Measurements from ENCODE around the gene PGAP3. TPM values are rescaled to one million over a fixed set of nuclear protein-coding genes. Genes with fewer than 3 reads are reported as not detected.

Gene PGAP3
- total and polyA plus RNA-seq, 2 of the 4 experiments (the other 2 are of a cell fraction), result 4.3 to 9.8 TPM

GRCh38 chr17:39671651-39672521, 16.0 kb downstream of the PGAP3 start:
- no peak overlapping the region; the same call in 1 of the 2 replicates for H2AK5ac ChIP-seq (ENCODE audit: low read depth, low read length)
- H2BK120ac ChIP-seq (ENCODE audit: low read depth, low read length), result no peak overlapping the region
- H3K4me3 ChIP-seq (ENCODE audit: insufficient read depth, low read depth, low read length), result no peak overlapping the region
- dilution Hi-C loops (cut with HindIII; ENCODE audit: low sequenced_read_pairs, unreplicated experiment) (no loop called here), intact Hi-C loops (cut with micrococcal nuclease) (loop anchor here (1.0 kb wide), 1 partner anchor 50 kb away; no protein-coding TSS in a partner anchor), in situ Hi-C loops (cut with MboI; ENCODE audit: low sequenced_read_pairs) (no loop called here)
- WGBS, 2 experiments (ENCODE audit: extremely low coverage in 2 of 2, insufficient read length in 1 of 2), result 43% methylated on average over 5 of the region's 19 CpGs; no CpG with 5 or more reads in 1 of the 2 experiments
- H3K79me1 ChIP-seq (ENCODE audit: low read depth in 1 of 2, low read length in 2 of 2), result no peaks in the 10 kb centered on the region
- H3K14ac ChIP-seq (replicated peaks; ENCODE audit: low read depth, low read length), result no peak overlapping the region; the same call in 1 of the 2 replicates
- H3K18ac ChIP-seq (ENCODE audit: low read depth, low read length), result no peak overlapping the region
- no peak overlapping the region for H4K8ac ChIP-seq (ENCODE audit: low read depth in 2 of 2, low read length in 2 of 2)
- CTCF ChIA-PET, result interaction anchor here (0.8 to 2.8 kb wide), 5 partner anchors 15 to 124 kb away, joined by 3 to 11 read pairs (median 3); partner anchors contain the start of gene PGAP3
- H2BK15ac ChIP-seq (ENCODE audit: low read depth, low read length), result no peak overlapping the region
- H4K91ac ChIP-seq (ENCODE audit: insufficient read depth, low read depth, low read length), result no peak overlapping the region
- H3K27me3 ChIP-seq (ENCODE audit: control insufficient read depth, insufficient read depth, low read length), result peaks cover 39% of the 10 kb centered on the region
- H3K9ac ChIP-seq (ENCODE audit: low read depth, low read length), result no peak overlapping the region
- BruUV-seq (replicated peaks), result no TSS peak
- H3K23ac ChIP-seq (ENCODE audit: low read depth, low read length), result no peak overlapping the region
- no peak overlapping the region for H4K5ac ChIP-seq (ENCODE audit: low read depth, low read length)
- H3K9me3 ChIP-seq (ENCODE audit: control insufficient read depth, insufficient read depth, low read length), result no peaks in the 10 kb centered on the region
- no peaks in the 10 kb centered on the region for H4K20me1 ChIP-seq (ENCODE audit: insufficient read depth, low read length)
- ATAC-seq (ENCODE audit: low read depth) (peak; percentile 60), DNase-seq (peak; percentile 27)
- no peak overlapping the region for H3K4ac ChIP-seq (ENCODE audit: low read depth, low read length)
- POLR2A ChIA-PET (ENCODE audit: unreplicated experiment), result no interaction called here
- peak overlapping the region; percentile 56 for H2AFZ ChIP-seq (replicated peaks; ENCODE audit: low read length, poor library complexity)
- H3K56ac ChIP-seq (ENCODE audit: extremely low read depth, insufficient read depth, low read length), result no peak overlapping the region
- peak overlapping the region; percentile 28 for H2AK9ac ChIP-seq (replicated peaks; ENCODE audit: low read depth, low read length, poor library complexity)
- peaks cover 2% of the 10 kb centered on the region; the same call in 1 of the 2 replicates for H3K36me3 ChIP-seq (ENCODE audit: control insufficient read depth, insufficient read depth, low read length)
- H3K9me1 ChIP-seq (ENCODE audit: insufficient read depth, low read length), result no peaks in the 10 kb centered on the region
- H2BK20ac ChIP-seq (ENCODE audit: low read depth, low read length), result no peak overlapping the region
- H3K27ac ChIP-seq (ENCODE audit: insufficient read depth, low read length), result no peak overlapping the region
- no peak overlapping the region for H2BK5ac ChIP-seq (ENCODE audit: low read depth, low read length, poor library complexity, severe bottlenecking)
- H3K4me1 ChIP-seq (ENCODE audit: control insufficient read depth, insufficient read depth, low read length), result peaks cover 3% of the 10 kb centered on the region; the same call in 1 of the 2 replicates
- H3K4me2 ChIP-seq (ENCODE audit: low read depth, low read length), result no peak overlapping the region
- TF ChIP-seq RFX5 (IDR thresholded peaks at IDR 0.05; ENCODE audit: low read depth, low read length), result no peak
- TF ChIP-seq BHLHE40 (IDR thresholded peaks at IDR 0.05; ENCODE audit: low read depth, low read length), result no peak
- TF ChIP-seq NFE2L2 (IDR thresholded peaks at IDR 0.05; ENCODE audit: low read depth, low read length), result no peak
- TF ChIP-seq RCOR1 (IDR thresholded peaks at IDR 0.05; ENCODE audit: insufficient replicate concordance, low read length), result no peak
- TF ChIP-seq MXI1 (IDR thresholded peaks at IDR 0.05; ENCODE audit: borderline replicate concordance, low read depth, low read length), result no peak
- TF ChIP-seq FOS (IDR thresholded peaks at IDR 0.05; ENCODE audit: low read depth, low read length), result no peak
- TF ChIP-seq CTCF (conservative IDR thresholded peaks at IDR 0.05; ENCODE audit: low read depth, low read length), result peak; percentile 66
- TF ChIP-seq MAZ (IDR thresholded peaks at IDR 0.05; ENCODE audit: borderline replicate concordance, low read depth, low read length), result peak; percentile 31; the same call in 1 of the 2 replicates
- TF ChIP-seq CHD1 (IDR thresholded peaks at IDR 0.05; ENCODE audit: low read depth, low read length), result no peak
- TF ChIP-seq POLR2A (IDR thresholded peaks at IDR 0.05; ENCODE audit: low read depth, low read length), result no peak
- peak; percentile 68 for TF ChIP-seq RAD21 (IDR thresholded peaks at IDR 0.05; ENCODE audit: low read length)
- no peak for TF ChIP-seq ELK1 (IDR thresholded peaks at IDR 0.05; ENCODE audit: borderline replicate concordance, low read depth, low read length)
- TF ChIP-seq MAFK (IDR thresholded peaks at IDR 0.05; ENCODE audit: low read depth, low read length), result no peak
- no peak for TF ChIP-seq CEBPB (IDR thresholded peaks at IDR 0.05; ENCODE audit: low read depth, low read length)

All from IMR-90 (cell line).